Pancreas (tissue), 10 donors: ENCODE results near the gene BPIFB2. TPM values are rescaled to one million over a fixed set of nuclear protein-coding genes. Genes with fewer than 3 reads are reported as not detected.

ENCODE experiments used
- ATAC-seq, 4 donors: fragments of 200-7000 bp; cut with Tn5 transposase; one replicate each; pipeline versions ENCODE4 v1.8.0 to v1.9.1; 2020; ENCODE audit warnings: mild to moderate bottlenecking in 4 of 4, moderate library complexity in 4 of 4
- DNase-seq, 6 donors: peaks; one replicate each; pipeline ENCODE4 v3.0.0-alpha.2; 2020
- FAIRE-seq: peaks from 2 replicates; lab custom pipeline; 2012; peaks lifted over from hg19 to GRCh38; lab: Jason Lieb, UNC
- H3K27ac ChIP-seq, 4 donors: fragments of 200-600 bp; sonication (generic); 1 replicate in 3 of 4; 2 replicates in 1 of 4; pipeline versions ENCODE4 v1.5.0 to v1.8.0; 2020
- H3K27me3 ChIP-seq, 4 donors: fragments of 200-600 bp; one replicate each; pipeline ENCODE4 v1.8.0; 2021
- H3K36me3 ChIP-seq, 3 donors: fragments of 200-600 bp; sonication (generic) in 1 of 3; one replicate each; pipeline versions ENCODE4 v1.5.0 to v1.8.0; 2020 to 2021
- H3K4me1 ChIP-seq, 3 donors: fragments of 200-600 bp; one replicate each; pipeline ENCODE4 v1.8.0; 2021
- H3K4me3 ChIP-seq, 4 donors: fragments of 200-600 bp; sonication (generic) in 2 of 4; one replicate each; pipeline versions ENCODE4 v1.5.0 to v1.8.0; 2020 to 2021
- H3K9me3 ChIP-seq, 4 donors: fragments of 200-600 bp; one replicate each; pipeline ENCODE4 v1.8.0; 2021
- CTCF ChIP-seq, 4 donors: fragments of 200-600 bp; sonication (generic) in 3 of 4; IDR thresholded peaks; one replicate each; pipeline versions ENCODE4 v1.5.0 to v1.8.0; 2021; ENCODE audit warnings: antibody characterized with exemption in 4 of 4
- WGBS, 2 donors: extraction: QIAGEN DNeasy Blood & Tissue Kit; methylation state at CpG; one replicate each; pipeline ENCODE4 v1.1.7; 2013; 5-methylcytosine and 5-hydroxymethylcytosine counted together
- intact Hi-C, 3 donors: fragments of 100-400 bp; cut with DNase I; formaldehyde crosslinking; loops; one replicate each; pipeline versions ENCODE4 v1.11.1 to v1.14.2; 2022
- polyA plus RNA-seq, 2 donors: library from polyadenylated mRNA; stranded (reverse); fragments of 200-250 nt; gene quantifications; one replicate each; pipeline ENCODE4 v1.2.3, GENCODE V29; 2013
- total RNA-seq, 6 donors: library from RNA; stranded (reverse); fragmentation: NEBNext Ultra II Directional in 4 of 6; extraction: Animal tissue kit (Norgen Biotek cat#: 25700) in 4 of 6; gene quantifications; one replicate each; pipeline versions ENCODE4 v1.2.1 to v1.2.4, GENCODE V29; 2021 to 2023
- donor health status: healthy with polysubstance abuse.
- donor health status: DM: no; HTN: no; CAD: no; lungs with moderate emphysema.
- donor health status: DM: no; HTN: no; CAD: no.
- donor health status: control.
- donor health status: control.
- donor health status: Bipolar disorder and iron deficiency.
- donor health status: DM: yes; HTN: yes; CAD: no.
- donor health status: DM: no; HTN: no; CAD: no.
- donor health status: DM: no; HTN: no; CAD: no.
- donor health status: DM: yes; HTN: yes; CAD: no.

The BPIFB2 gene
- total and polyA plus RNA-seq, 8 donors = 0.05 to 0.16 TPM; not detected in 6

GRCh38 chr20:32986331-32986966 lies 21.1 kb upstream of the BPIFB2 start:
- no peaks in the 10 kb centered on the region for H3K9me3 ChIP-seq
- intact Hi-C loops = no loop called here
- no peak for ATAC-seq
- no peak overlapping the region for H3K4me3 ChIP-seq
- no peaks in the 10 kb centered on the region for H3K36me3 ChIP-seq
- H3K27ac ChIP-seq = no peak overlapping the region
- DNase-seq = peak in 1 of 6 donors; percentile 22
- no peaks in the 10 kb centered on the region for H3K27me3 ChIP-seq
- TF ChIP-seq CTCF (IDR thresholded peaks at IDR 0.05) = no peak
- no peaks in the 10 kb centered on the region for H3K4me1 ChIP-seq
- WGBS, 2 donors = 61 to 71% methylated on average over 14 to 18 of the region's 18 CpGs
- FAIRE-seq = no peak

GRCh38 chr20:32987044-32987825 lies 20.3 kb upstream of the BPIFB2 start:
- H3K27me3 ChIP-seq = no peaks in the 10 kb centered on the region
- FAIRE-seq (no peak), ATAC-seq (no peak), DNase-seq (no peak)
- TF ChIP-seq CTCF (IDR thresholded peaks at IDR 0.05) = no peak
- no peaks in the 10 kb centered on the region for H3K36me3 ChIP-seq
- H3K4me1 ChIP-seq = no peaks in the 10 kb centered on the region
- H3K9me3 ChIP-seq = no peaks in the 10 kb centered on the region
- intact Hi-C loops = no loop called here
- no peak overlapping the region for H3K4me3 ChIP-seq
- H3K27ac ChIP-seq = no peak overlapping the region
- WGBS, 2 donors = 71 to 74% methylated on average over 11 of the region's 11 CpGs

- Histone ChIP-seq H3K36me3 (no peaks in the 10 kb centered on the region), H3K4me3 (no peak overlapping the region), H3K27me3 (no peaks in the 10 kb centered on the region), H3K9me3 (no peaks in the 10 kb centered on the region), H3K27ac (no peak overlapping the region), H3K4me1 (no peaks in the 10 kb centered on the region)
- DNase-seq = no peak
- ATAC-seq = no peak
- 74 to 79% methylated on average over 16 of the region's 16 CpGs for WGBS, 2 donors
- TF ChIP-seq CTCF (IDR thresholded peaks at IDR 0.05) = no peak
- intact Hi-C loops = no loop called here
- no peak for FAIRE-seq
Measured at GRCh38 chr20:32988008-32988407, 19.5 kb upstream of the BPIFB2 start.

GRCh38 chr20:32989507-32990283 lies 17.8 kb upstream of the BPIFB2 start:
- Histone ChIP-seq H3K27ac (no peak overlapping the region), H3K36me3 (no peaks in the 10 kb centered on the region), H3K27me3 (no peaks in the 10 kb centered on the region), H3K9me3 (no peaks in the 10 kb centered on the region), H3K4me3 (no peak overlapping the region), H3K4me1 (no peaks in the 10 kb centered on the region)
- WGBS, 2 donors = 73% methylated on average over 14 of the region's 14 CpGs
- intact Hi-C loops = no loop called here
- TF ChIP-seq CTCF (IDR thresholded peaks at IDR 0.05) = no peak
- FAIRE-seq (no peak), ATAC-seq (no peak), DNase-seq (no peak)
